ENCODE data around the gene ZNF428.

- no peak for TF ChIP-seq POLR2AphosphoS5 (IDR thresholded peaks at IDR 0.05)
- no peak for TF ChIP-seq CTCF (IDR thresholded peaks at IDR 0.05)
- TF ChIP-seq EP300 (IDR thresholded peaks at IDR 0.05) = no peak
Observed at GRCh38 chr19:43589277-43589676, 30.2 kb downstream of the ZNF428 start.

All from gastroesophageal sphincter (tissue), 3 donors.